GM12878 (cell line): ENCODE results near the gene CD82. TPM values are rescaled to one million over a fixed set of nuclear protein-coding genes. Genes with fewer than 3 reads are reported as not detected.

Experiments
- ATAC-seq: fragments of 200-7000 bp; cut with Tn5 transposase; 3 replicates; pipeline ENCODE4 v1.9.1; 2020; ENCODE audit warnings: mild to moderate bottlenecking, moderate library complexity
- BruUV-seq: library from RNA; stranded (reverse); fragments of 400-500 nt; replicated peaks from 2 replicates; lab custom pipeline; 2021; lab: Mats Ljungman, UMichigan
- CTCF ChIA-PET: fragments of 300-600 bp; sonication (Branson Sonifier 250); formaldehyde crosslinking; extraction: SDS; loops from one replicate; lab custom pipeline; 2021; ENCODE audit warnings: inconsistent platforms; lab: Yijun Ruan, JAX
- POLR2A ChIA-PET: fragments of 350-600 bp; formaldehyde crosslinking; extraction: SDS; loops from one replicate; lab custom pipeline; 2021; ENCODE audit warnings: inconsistent platforms; lab: Charles Lee
- RAD21 ChIA-PET: fragments of 300-600 bp; sonication (Branson Sonifier 250); formaldehyde crosslinking; loops from one replicate; lab custom pipeline; 2023; ENCODE audit warnings: antibody characterized with exemption; ENCODE audit not compliant: unreplicated experiment; lab: Charles Lee
- SMC1A ChIA-PET: fragments of 300-600 bp; sonication (Branson Sonifier 250); formaldehyde crosslinking; loops from one replicate; lab custom pipeline; 2023; ENCODE audit not compliant: unreplicated experiment, uncharacterized antibody; lab: Charles Lee
- DNase-seq: peaks from one replicate; pipeline ENCODE4 v3.0.0-alpha.2; 2011; ENCODE audit warnings: low read depth, low spot score
- FAIRE-seq: peaks from 3 replicates; lab custom pipeline; 2011; peaks lifted over from hg19 to GRCh38; lab: Jason Lieb, UNC
- H2AFZ ChIP-seq: 2 replicates; pipeline ENCODE4 v1.6.0; 2011; ENCODE audit warnings: low read depth, low read length, control low read depth; ENCODE audit not compliant: control insufficient read depth
- H3K27ac ChIP-seq: 2 replicates; pipeline ENCODE4 v1.5.1; 2011; ENCODE audit warnings: control low read depth; ENCODE audit not compliant: control insufficient read depth, insufficient read depth
- H3K27me3 ChIP-seq, 2 experiments: replicated peaks in 1 of 2; 2 replicates each; pipeline versions ENCODE4 v1.6.0 to v1.6.1; 2011; ENCODE audit warnings: low read length in 1 of 2; ENCODE audit not compliant: control insufficient read depth in 2 of 2, insufficient read depth in 2 of 2
- H3K36me3 ChIP-seq, 2 experiments: 2 replicates each; pipeline ENCODE4 v1.5.1; 2011; ENCODE audit warnings: low read length in 1 of 2; ENCODE audit not compliant: control insufficient read depth in 2 of 2, insufficient read depth in 2 of 2
- H3K4me1 ChIP-seq: 2 replicates; pipeline ENCODE4 v1.6.1; 2011; ENCODE audit warnings: mild to moderate bottlenecking, low read length, moderate library complexity, mixed read lengths; ENCODE audit not compliant: control insufficient read depth, insufficient read depth
- H3K4me2 ChIP-seq: 2 replicates; pipeline ENCODE4 v1.6.0; 2011; ENCODE audit warnings: control low read depth; ENCODE audit not compliant: control insufficient read depth, insufficient read depth
- H3K4me3 ChIP-seq: fragments of 200-600 bp; sonication (generic); 2 replicates; pipeline ENCODE4 v1.5.1; 2016
- H3K79me2 ChIP-seq: 2 replicates; pipeline ENCODE4 v1.6.0; 2011; ENCODE audit warnings: low read length; ENCODE audit not compliant: control insufficient read depth, insufficient read depth
- H3K9ac ChIP-seq: 2 replicates; pipeline ENCODE4 v1.8.0; 2011; ENCODE audit warnings: low read length, control low read depth, mixed read lengths; ENCODE audit not compliant: control insufficient read depth, insufficient read depth
- H3K9me3 ChIP-seq: replicated peaks from 3 replicates; pipeline ENCODE4 v1.5.1; 2011; ENCODE audit warnings: mild to moderate bottlenecking, low read length; ENCODE audit not compliant: control insufficient read depth, insufficient read depth
- H4K20me1 ChIP-seq: 2 replicates; pipeline ENCODE4 v1.6.0; 2011; ENCODE audit not compliant: control insufficient read depth, insufficient read depth
- IKZF1 ChIP-seq: fragments of 450-650 bp; conservative IDR thresholded peaks from 2 replicates; pipeline ENCODE4 v1.6.1; 2017; ENCODE audit warnings: antibody characterized with exemption, mild to moderate bottlenecking
- KAT2A ChIP-seq: conservative IDR thresholded peaks from 2 replicates; pipeline ENCODE4 v1.6.1; 2011; ENCODE audit warnings: low read depth, low read length; ENCODE audit not compliant: control insufficient read depth
- KDM1A ChIP-seq: fragments of 200-600 bp; sonication (generic); IDR thresholded peaks from 2 replicates; pipeline ENCODE4 v1.6.1; 2016; ENCODE audit warnings: borderline replicate concordance
- LARP7 ChIP-seq: fragments of 450-650 bp; IDR thresholded peaks from 2 replicates; pipeline ENCODE4 v1.6.1; 2017; ENCODE audit warnings: mild to moderate bottlenecking
- MTA2 ChIP-seq: fragments of 450-650 bp; IDR thresholded peaks from 2 replicates; pipeline ENCODE4 v1.6.1; 2016; ENCODE audit warnings: low read depth, mild to moderate bottlenecking, moderate library complexity
- MXI1 ChIP-seq: fragments of 150-350 bp; IDR thresholded peaks from 2 replicates; pipeline ENCODE4 v1.6.1; 2011; ENCODE audit warnings: low read depth, mild to moderate bottlenecking, inconsistent platforms, low read length, improper control_type of control experiment
- NR2C1 ChIP-seq: fragments of 450-650 bp; IDR thresholded peaks from 2 replicates; pipeline ENCODE4 v1.6.1; 2017; ENCODE audit warnings: antibody characterized with exemption, mild to moderate bottlenecking, moderate library complexity
- RAD51 ChIP-seq: fragments of 450-650 bp; IDR thresholded peaks from 2 replicates; pipeline ENCODE4 v1.6.1; 2016; ENCODE audit warnings: moderate library complexity, mild to moderate bottlenecking, inconsistent platforms
- SMAD1 ChIP-seq: fragments of 450-650 bp; IDR thresholded peaks from 2 replicates; pipeline ENCODE4 v1.6.1; 2018; ENCODE audit warnings: mild to moderate bottlenecking, low read depth; ENCODE audit not compliant: partially characterized antibody
- TBL1XR1 ChIP-seq: IDR thresholded peaks from 2 replicates; pipeline ENCODE4 v1.6.1; 2012; ENCODE audit warnings: low read depth, low read length, improper control_type of control experiment
- ZBED1 ChIP-seq: IDR thresholded peaks from 2 replicates; pipeline ENCODE4 v1.6.1; 2016; ENCODE audit warnings: borderline replicate concordance
- WGBS: methylation state at CpG from one replicate; pipeline ENCODE4 v1.1.6; 2016; ENCODE audit warnings: low lambda C conversion rate; ENCODE audit not compliant: insufficient replicate concordance, insufficient coverage; ENCODE audit errors: missing lambda C conversion rate; 5-methylcytosine and 5-hydroxymethylcytosine counted together
- in situ Hi-C: fragments of 300-500 bp; cut with MboI; formaldehyde crosslinking; loops from 9 replicates; pipeline ENCODE4 v1.14.3; 2018; ENCODE audit warnings: mixed read lengths
- intact Hi-C: fragments of 100-400 bp; cut with micrococcal nuclease; formaldehyde crosslinking; loops from one replicate; pipeline ENCODE4 v1.14.2; 2022; ENCODE audit not compliant: unreplicated experiment
- polyA plus RNA-seq, 11 experiments: library from polyadenylated mRNA; depleted of rRNA in 4 of 11; unstranded in 6 of 11; stranded (reverse) in 5 of 11; fragments of >200 nt; fragmentation: Nextera tagmentation in 4 of 11; fragmentation: Illumina TruSeq in 1 of 11; extraction: Ambion mirVana in 4 of 11; extraction: Trizol in 1 of 11; gene quantifications; 1 replicate in 1 of 11; 2 replicates in 10 of 11; pipeline versions ENCODE4 v1.2.1 to v1.2.3, GENCODE V29; 2011 to 2016; ENCODE audit warnings: inconsistent platforms in 2 of 11, missing spikeins in 2 of 11, low read depth in 1 of 11
- total RNA-seq, 4 experiments: library from RNA; depleted of rRNA in 3 of 4; stranded (reverse); fragments of >200 nt in 3 of 4; fragmentation: Illumina TruSeq in 1 of 4; extraction: Trizol in 1 of 4; gene quantifications; 2 replicates each; pipeline versions ENCODE4 v1.2.1 to v1.2.3, GENCODE V29; 2013 to 2021
- TF ChIP-seq, protein P1 (sequence below): fragments of 450-650 bp; IDR thresholded peaks from 2 replicates; pipeline ENCODE4 v1.6.1; 2017; ENCODE audit warnings: antibody characterized with exemption, mild to moderate bottlenecking, moderate library complexity

Gene CD82
- total and polyA plus RNA-seq, 10 of the 15 experiments (the other 5 are each of a cell fraction or from before 2014, with no cell fraction given), result 5.2 to 180 (median 84.7) TPM

- in situ Hi-C loops (loop anchor here (25.0 kb wide), 1 partner anchor 1228 kb away; the partner anchor contains the start of gene TTC17), intact Hi-C loops (no loop called here)
- H3K4me3 ChIP-seq, result no peak overlapping the region
- H3K9me3 ChIP-seq, result no peaks in the 10 kb centered on the region
- no peak overlapping the region for H2AFZ ChIP-seq
- no peak overlapping the region; the same call in 1 of the 2 replicates for H3K27ac ChIP-seq
- peaks cover 20% of the 10 kb centered on the region for H3K4me1 ChIP-seq
- H3K27me3 ChIP-seq, result no peaks in the 10 kb centered on the region
- H3K4me2 ChIP-seq, result no peak overlapping the region
- H3K9ac ChIP-seq, result no peak overlapping the region
- SMC1A ChIA-PET, result interaction anchor here (1.0 to 2.4 kb wide), 3 partner anchors 11 to 20 kb away, joined by 3 to 7 read pairs (median 3); no protein-coding TSS in a partner anchor
- POLR2A ChIA-PET, result interaction anchor here (1.2 to 21.2 kb wide), 2 partner anchors 8 to 23 kb away, joined by 3 to 434 read pairs; partner anchors contain the start of gene CD82
- no peak for ATAC-seq
- peaks cover 13 to 22% of the 10 kb centered on the region in 2 experiments for H3K36me3 ChIP-seq
- H3K79me2 ChIP-seq, result peaks cover 8% of the 10 kb centered on the region
- CTCF ChIA-PET, result interaction anchor here (0.8 to 1.5 kb wide), 3 partner anchors 11 to 34 kb away, joined by 4 to 5 read pairs (median 4); no protein-coding TSS in a partner anchor
- RAD21 ChIA-PET, result interaction anchor here (1.0 to 13.7 kb wide), 2 partner anchors 19 to 21 kb away, joined by 5 to 196 read pairs; no protein-coding TSS in a partner anchor
- BruUV-seq, result no TSS peak
- 61% methylated on average over 6 of the region's 6 CpGs for WGBS
- no peak for FAIRE-seq
- DNase-seq, result no peak
- H4K20me1 ChIP-seq, result no peaks in the 10 kb centered on the region; the same call in 1 of the 2 replicates
- TF ChIP-seq TBL1XR1 (no peak), RAD51 (no peak), ZBED1 (no peak), KAT2A (no peak), MXI1 (no peak), KDM1A (no peak), IKZF1 (no peak), SMAD1 (no peak), NR2C1 (no peak), LARP7 (no peak), MTA2 (no peak)
- TF ChIP-seq, protein P1, sequence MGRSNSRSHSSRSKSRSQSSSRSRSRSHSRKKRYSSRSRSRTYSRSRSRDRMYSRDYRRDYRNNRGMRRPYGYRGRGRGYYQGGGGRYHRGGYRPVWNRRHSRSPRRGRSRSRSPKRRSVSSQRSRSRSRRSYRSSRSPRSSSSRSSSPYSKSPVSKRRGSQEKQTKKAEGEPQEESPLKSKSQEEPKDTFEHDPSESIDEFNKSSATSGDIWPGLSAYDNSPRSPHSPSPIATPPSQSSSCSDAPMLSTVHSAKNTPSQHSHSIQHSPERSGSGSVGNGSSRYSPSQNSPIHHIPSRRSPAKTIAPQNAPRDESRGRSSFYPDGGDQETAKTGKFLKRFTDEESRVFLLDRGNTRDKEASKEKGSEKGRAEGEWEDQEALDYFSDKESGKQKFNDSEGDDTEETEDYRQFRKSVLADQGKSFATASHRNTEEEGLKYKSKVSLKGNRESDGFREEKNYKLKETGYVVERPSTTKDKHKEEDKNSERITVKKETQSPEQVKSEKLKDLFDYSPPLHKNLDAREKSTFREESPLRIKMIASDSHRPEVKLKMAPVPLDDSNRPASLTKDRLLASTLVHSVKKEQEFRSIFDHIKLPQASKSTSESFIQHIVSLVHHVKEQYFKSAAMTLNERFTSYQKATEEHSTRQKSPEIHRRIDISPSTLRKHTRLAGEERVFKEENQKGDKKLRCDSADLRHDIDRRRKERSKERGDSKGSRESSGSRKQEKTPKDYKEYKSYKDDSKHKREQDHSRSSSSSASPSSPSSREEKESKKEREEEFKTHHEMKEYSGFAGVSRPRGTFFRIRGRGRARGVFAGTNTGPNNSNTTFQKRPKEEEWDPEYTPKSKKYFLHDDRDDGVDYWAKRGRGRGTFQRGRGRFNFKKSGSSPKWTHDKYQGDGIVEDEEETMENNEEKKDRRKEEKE, result no peak
These were observed 25.3 kb downstream of the CD82 start for GRCh38 chr11:44590769-44591168.
